Gastroesophageal sphincter (tissue), 3 donors: ENCODE results near the gene IL18RAP.

ENCODE experiments used
- EP300 ChIP-seq: sonication (generic); formaldehyde crosslinking; IDR thresholded peaks from one replicate; pipeline ENCODE4 v1.6.1; 2017; ENCODE audit warnings: antibody characterized with exemption, mild to moderate bottlenecking
- POLR2A ChIP-seq, 2 donors: fragments of 450-650 bp; IDR thresholded peaks; one replicate each; pipeline ENCODE4 v1.6.1; 2017; ENCODE audit warnings: antibody characterized with exemption in 2 of 2, mild to moderate bottlenecking in 2 of 2, moderate library complexity in 1 of 2
- POLR2AphosphoS5 ChIP-seq: sonication (generic); formaldehyde crosslinking; IDR thresholded peaks from one replicate; pipeline ENCODE4 v1.6.1; 2017; ENCODE audit warnings: antibody characterized with exemption
- TF ChIP-seq, protein P1 (sequence below), 4 experiments: fragments of 200-600 bp in 2 of 4; fragments of 450-650 bp in 2 of 4; sonication (generic) in 1 of 4; IDR thresholded peaks; one replicate each; pipeline ENCODE4 v1.5.1; 2017 to 2019; ENCODE audit warnings: antibody characterized with exemption in 4 of 4, mild to moderate bottlenecking in 2 of 4, moderate library complexity in 2 of 4

GRCh38 chr2:102397209-102397608, 25.8 kb upstream of the IL18RAP start:
- TF ChIP-seq, protein P1, sequence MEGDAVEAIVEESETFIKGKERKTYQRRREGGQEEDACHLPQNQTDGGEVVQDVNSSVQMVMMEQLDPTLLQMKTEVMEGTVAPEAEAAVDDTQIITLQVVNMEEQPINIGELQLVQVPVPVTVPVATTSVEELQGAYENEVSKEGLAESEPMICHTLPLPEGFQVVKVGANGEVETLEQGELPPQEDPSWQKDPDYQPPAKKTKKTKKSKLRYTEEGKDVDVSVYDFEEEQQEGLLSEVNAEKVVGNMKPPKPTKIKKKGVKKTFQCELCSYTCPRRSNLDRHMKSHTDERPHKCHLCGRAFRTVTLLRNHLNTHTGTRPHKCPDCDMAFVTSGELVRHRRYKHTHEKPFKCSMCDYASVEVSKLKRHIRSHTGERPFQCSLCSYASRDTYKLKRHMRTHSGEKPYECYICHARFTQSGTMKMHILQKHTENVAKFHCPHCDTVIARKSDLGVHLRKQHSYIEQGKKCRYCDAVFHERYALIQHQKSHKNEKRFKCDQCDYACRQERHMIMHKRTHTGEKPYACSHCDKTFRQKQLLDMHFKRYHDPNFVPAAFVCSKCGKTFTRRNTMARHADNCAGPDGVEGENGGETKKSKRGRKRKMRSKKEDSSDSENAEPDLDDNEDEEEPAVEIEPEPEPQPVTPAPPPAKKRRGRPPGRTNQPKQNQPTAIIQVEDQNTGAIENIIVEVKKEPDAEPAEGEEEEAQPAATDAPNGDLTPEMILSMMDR (IDR thresholded peaks at IDR 0.05): no peak
- TF ChIP-seq POLR2A (IDR thresholded peaks at IDR 0.05) (no peak), EP300 (no peak), POLR2AphosphoS5 (no peak)
